Gastroesophageal sphincter (tissue), 4 donors: ENCODE data around the gene INTS2. TPM values are rescaled to one million over a fixed set of nuclear protein-coding genes. Genes with fewer than 3 reads are reported as not detected.

ENCODE experiments used
- ATAC-seq: fragments of 150-250 bp; one replicate; pipeline ENCODE4 v1.9.1; 2016; ENCODE audit warnings: mild to moderate bottlenecking, moderate library complexity
- H3K27ac ChIP-seq, 4 donors: fragments of 200-600 bp; sonication (generic) in 3 of 4; 1 replicate in 3 of 4; 2 replicates in 1 of 4; pipeline ENCODE4 v1.5.1; 2016 to 2019
- H3K27me3 ChIP-seq: fragments of 200-600 bp; sonication (generic); one replicate; pipeline ENCODE4 v1.5.1; 2019
- H3K36me3 ChIP-seq, 2 donors: fragments of 200-600 bp; sonication (generic); one replicate each; pipeline ENCODE4 v1.5.1; 2019; ENCODE audit warnings: control low read depth in 1 of 2
- H3K4me1 ChIP-seq, 3 donors: fragments of 200-600 bp; sonication (generic); 1 replicate in 2 of 3; 2 replicates in 1 of 3; pipeline ENCODE4 v1.5.1; 2016 to 2019; ENCODE audit warnings: control low read depth in 2 of 3
- H3K4me3 ChIP-seq, 2 donors: fragments of 200-600 bp; sonication (generic); one replicate each; pipeline ENCODE4 v1.5.1; 2019; ENCODE audit warnings: mild to moderate bottlenecking in 1 of 2, moderate library complexity in 1 of 2
- H3K9me3 ChIP-seq, 3 donors: fragments of 200-600 bp; sonication (generic); one replicate each; pipeline ENCODE4 v1.5.1; 2017 to 2019; ENCODE audit warnings: control low read depth in 2 of 3
- EP300 ChIP-seq: sonication (generic); formaldehyde crosslinking; IDR thresholded peaks from one replicate; pipeline ENCODE4 v1.6.1; 2017; ENCODE audit warnings: antibody characterized with exemption, mild to moderate bottlenecking
- POLR2A ChIP-seq, 2 donors: fragments of 450-650 bp; IDR thresholded peaks; one replicate each; pipeline ENCODE4 v1.6.1; 2017; ENCODE audit warnings: antibody characterized with exemption in 2 of 2, mild to moderate bottlenecking in 2 of 2, moderate library complexity in 1 of 2
- POLR2AphosphoS5 ChIP-seq: sonication (generic); formaldehyde crosslinking; IDR thresholded peaks from one replicate; pipeline ENCODE4 v1.6.1; 2017; ENCODE audit warnings: antibody characterized with exemption
- WGBS, 2 donors: methylation state at CpG; one replicate each; pipeline ENCODE4 v1.1.5; 2018; ENCODE audit warnings: low coverage in 1 of 2; 5-methylcytosine and 5-hydroxymethylcytosine counted together
- small RNA-seq, 4 donors: library from RNA; depleted of rRNA; stranded (forward); fragments of <200 nt; gene quantifications; one replicate each; pipeline ENCODE3, GENCODE V24; 2016
- total RNA-seq, 4 donors: library from RNA; depleted of rRNA; stranded (reverse); fragments of >200 nt; gene quantifications; one replicate each; pipeline ENCODE4 v1.1.0, GENCODE V29; 2016
- TF ChIP-seq, protein P1 (sequence below), 4 experiments: fragments of 200-600 bp in 2 of 4; fragments of 450-650 bp in 2 of 4; sonication (generic) in 1 of 4; IDR thresholded peaks; one replicate each; pipeline ENCODE4 v1.5.1; 2017 to 2019; ENCODE audit warnings: antibody characterized with exemption in 4 of 4, mild to moderate bottlenecking in 2 of 4, moderate library complexity in 2 of 4

The INTS2 gene
- total RNA-seq, 4 donors from 2014 or later = 11.3 to 16.9 (median 14.8) TPM

DNA sequence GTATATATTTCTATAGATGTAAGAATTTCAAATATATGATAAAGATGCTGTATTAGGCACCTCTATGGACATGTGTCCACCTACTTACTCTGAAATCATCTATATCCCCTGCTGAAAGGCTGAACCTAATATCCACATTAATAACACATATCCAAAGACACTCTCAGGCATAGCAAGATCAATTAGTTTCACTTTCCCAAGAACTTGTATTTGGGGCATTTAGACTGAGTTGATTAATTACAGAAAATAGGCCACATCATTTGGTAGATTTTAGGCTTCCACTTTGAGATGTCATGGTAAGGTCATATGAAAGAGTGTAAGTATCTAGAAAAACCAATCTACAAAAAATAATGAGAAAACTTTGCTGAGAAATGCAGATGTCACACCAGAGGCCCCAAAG lies 109.6 kb downstream of the INTS2 start:
- Histone ChIP-seq H3K4me3 (no peak overlapping the region), H3K36me3 (no peaks in the 10 kb centered on the region), H3K27ac (no peak overlapping the region), H3K9me3 (no peaks in the 10 kb centered on the region), H3K27me3 (no peaks in the 10 kb centered on the region), H3K4me1 (no peaks in the 10 kb centered on the region)
- no peak for ATAC-seq
- TF ChIP-seq EP300 (no peak), POLR2A (IDR thresholded peaks at IDR 0.05) (no peak), POLR2AphosphoS5 (no peak)
- TF ChIP-seq, protein P1, sequence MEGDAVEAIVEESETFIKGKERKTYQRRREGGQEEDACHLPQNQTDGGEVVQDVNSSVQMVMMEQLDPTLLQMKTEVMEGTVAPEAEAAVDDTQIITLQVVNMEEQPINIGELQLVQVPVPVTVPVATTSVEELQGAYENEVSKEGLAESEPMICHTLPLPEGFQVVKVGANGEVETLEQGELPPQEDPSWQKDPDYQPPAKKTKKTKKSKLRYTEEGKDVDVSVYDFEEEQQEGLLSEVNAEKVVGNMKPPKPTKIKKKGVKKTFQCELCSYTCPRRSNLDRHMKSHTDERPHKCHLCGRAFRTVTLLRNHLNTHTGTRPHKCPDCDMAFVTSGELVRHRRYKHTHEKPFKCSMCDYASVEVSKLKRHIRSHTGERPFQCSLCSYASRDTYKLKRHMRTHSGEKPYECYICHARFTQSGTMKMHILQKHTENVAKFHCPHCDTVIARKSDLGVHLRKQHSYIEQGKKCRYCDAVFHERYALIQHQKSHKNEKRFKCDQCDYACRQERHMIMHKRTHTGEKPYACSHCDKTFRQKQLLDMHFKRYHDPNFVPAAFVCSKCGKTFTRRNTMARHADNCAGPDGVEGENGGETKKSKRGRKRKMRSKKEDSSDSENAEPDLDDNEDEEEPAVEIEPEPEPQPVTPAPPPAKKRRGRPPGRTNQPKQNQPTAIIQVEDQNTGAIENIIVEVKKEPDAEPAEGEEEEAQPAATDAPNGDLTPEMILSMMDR (IDR thresholded peaks at IDR 0.05) = no peak

DNA sequence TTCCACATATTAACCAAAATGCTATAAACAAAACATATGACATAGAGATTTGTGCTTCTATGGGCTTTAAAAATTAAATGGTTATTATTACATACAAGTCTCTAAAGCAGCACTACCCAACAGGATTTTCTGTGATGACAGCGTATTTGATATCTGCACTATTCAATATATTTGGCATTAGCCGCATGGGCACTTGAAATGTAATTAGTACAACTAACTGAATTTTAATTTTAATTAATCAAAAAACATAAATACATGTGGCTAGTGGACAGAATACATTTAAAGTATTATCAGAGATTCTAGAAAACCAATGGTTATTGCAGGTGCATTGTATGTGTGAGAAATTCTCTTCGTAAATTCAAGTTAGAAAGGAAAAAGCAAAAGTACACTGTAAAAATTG lies 110.3 kb downstream of the INTS2 start:
- Histone ChIP-seq H3K4me1 (no peaks in the 10 kb centered on the region), H3K36me3 (no peaks in the 10 kb centered on the region), H3K27me3 (no peaks in the 10 kb centered on the region), H3K9me3 (no peaks in the 10 kb centered on the region), H3K27ac (no peak overlapping the region), H3K4me3 (no peak overlapping the region)
- 97 to 98% methylated on average over 3 of the region's 3 CpGs for WGBS, 2 donors
- ATAC-seq = no peak
- TF ChIP-seq POLR2A (IDR thresholded peaks at IDR 0.05) (no peak), POLR2AphosphoS5 (no peak)

DNA sequence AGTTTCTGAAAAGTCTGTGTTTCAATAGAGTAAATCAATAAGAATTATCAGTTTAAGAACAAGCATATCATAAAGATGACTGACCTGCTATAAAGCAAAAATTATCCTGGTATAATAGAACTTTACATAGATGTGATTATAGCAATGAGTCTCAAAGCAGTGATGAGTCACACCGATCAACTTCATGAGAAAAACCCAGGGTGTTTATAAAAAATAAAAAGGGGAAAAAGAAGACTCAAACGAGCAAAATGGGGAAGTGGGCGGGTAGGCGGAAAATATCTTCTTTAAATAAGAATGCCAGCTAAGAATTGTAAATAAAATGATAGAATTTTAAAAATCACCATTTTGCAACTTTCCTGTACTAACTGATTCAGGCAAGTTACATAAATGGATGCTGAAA lies 111.2 kb downstream of the INTS2 start:
- ATAC-seq = no peak
- TF ChIP-seq POLR2A (IDR thresholded peaks at IDR 0.05) = no peak
- no peak for TF ChIP-seq POLR2AphosphoS5

DNA sequence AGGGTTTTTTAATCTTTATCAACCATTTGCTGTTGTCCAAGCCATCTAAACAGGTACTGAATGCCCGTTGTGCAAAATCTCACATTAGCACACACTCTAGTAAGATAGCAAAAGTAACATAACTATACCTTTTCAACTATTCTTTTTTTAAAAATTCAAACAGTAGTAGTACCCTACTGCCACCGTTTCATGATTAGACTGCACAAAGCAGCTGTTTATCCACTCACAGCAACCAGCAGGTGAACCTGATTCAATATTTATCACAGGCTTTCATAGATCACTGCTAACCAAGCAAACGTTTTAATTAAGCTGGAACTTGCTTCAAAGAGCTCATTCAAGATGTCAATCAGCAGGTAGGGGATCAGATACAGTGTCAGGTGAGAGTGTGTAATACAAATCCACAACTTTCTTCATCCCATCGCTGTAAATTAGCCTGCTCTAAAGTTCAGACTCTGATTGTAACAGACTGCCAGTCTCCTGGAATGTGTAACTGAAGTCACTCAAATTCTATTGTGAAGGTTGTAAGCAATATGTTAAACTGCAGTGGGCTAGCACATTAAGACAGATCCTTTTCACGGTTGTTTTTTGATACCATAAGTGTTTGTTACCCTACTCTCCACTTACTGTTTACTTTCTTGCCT lies 111.8 kb downstream of the INTS2 start:
- Histone ChIP-seq H3K36me3 (no peaks in the 10 kb centered on the region), H3K27ac (no peak overlapping the region), H3K4me3 (no peak overlapping the region), H3K9me3 (no peaks in the 10 kb centered on the region), H3K4me1 (no peaks in the 10 kb centered on the region), H3K27me3 (no peaks in the 10 kb centered on the region)
- 49 to 70% methylated on average over 4 to 5 of the region's 5 CpGs for WGBS, 2 donors
- no peak for ATAC-seq
- TF ChIP-seq, protein P1 (IDR thresholded peaks at IDR 0.05) = no peak
- no peak for TF ChIP-seq EP300
- TF ChIP-seq POLR2A (IDR thresholded peaks at IDR 0.05) = no peak
- TF ChIP-seq POLR2AphosphoS5 = no peak

More for the DNA sequence above, 111.2 kb downstream of the INTS2 start:
- H3K36me3 ChIP-seq = no peaks in the 10 kb centered on the region
- H3K9me3 ChIP-seq = no peaks in the 10 kb centered on the region
- no peak overlapping the region for H3K4me3 ChIP-seq
- H3K4me1 ChIP-seq = no peaks in the 10 kb centered on the region
- no peaks in the 10 kb centered on the region for H3K27me3 ChIP-seq
- no peak overlapping the region for H3K27ac ChIP-seq
- WGBS, 2 donors = 65 to 83% methylated on average over 4 of the region's 4 CpGs

Small RNAs within 50 kb of the gene (small RNA-seq; reads per million reads assigned to genes)
- gene RF00019 = 0 reads per million in 4 donors

Other genes starting within 250 kb of the INTS2 start
- 1 to 10 TPM in 1 of 4 donors, under 1 TPM in 3; 0.15 to 1.1 (median 0.29) TPM for gene BRIP1, start 64.5 kb downstream of the INTS2 start, total RNA-seq
- 10 to 100 TPM; 34.5 to 64.9 (median 52.0) TPM for gene MED13, start 137.3 kb upstream of the INTS2 start, total RNA-seq